ENCODE data around the gene OSGIN1. TPM values are rescaled to one million over a fixed set of nuclear protein-coding genes. Genes with fewer than 3 reads are reported as not detected.

OSGIN1 gene
- total RNA-seq, 1 donor from 2014 or later = 1.1 TPM

DNA sequence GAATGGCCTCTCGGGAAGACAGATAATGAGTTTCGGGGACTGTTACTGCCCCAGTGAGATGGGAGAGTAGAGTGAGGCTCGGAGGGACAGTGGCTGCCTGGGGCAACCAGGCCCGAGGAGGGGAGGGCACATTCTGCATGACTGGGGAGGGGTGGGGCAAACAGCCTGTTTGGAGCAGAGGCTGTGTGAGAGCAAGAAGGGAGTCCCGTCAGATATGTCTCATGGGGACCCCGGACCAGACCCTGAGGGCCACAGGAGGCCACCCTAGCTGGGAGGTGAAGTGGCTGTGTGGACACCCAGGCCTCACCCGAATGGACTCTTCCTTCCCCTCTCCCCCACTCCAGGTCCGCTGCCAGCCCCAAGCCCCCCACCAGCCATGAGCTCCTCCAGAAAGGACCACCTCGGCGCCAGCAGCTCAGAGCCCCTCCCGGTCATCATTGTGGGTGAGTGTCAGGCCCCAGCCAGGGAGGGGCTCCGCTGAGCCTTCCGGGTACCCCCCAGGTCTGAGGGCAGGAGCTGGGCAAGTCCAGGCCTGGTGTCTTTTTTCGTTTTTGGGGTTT lies 4.3 kb downstream of the OSGIN1 start:
- Histone ChIP-seq H3K36me3 (ENCODE audit: control insufficient read depth, insufficient read depth, low read length) (peaks cover 19% of the 10 kb centered on the region), H3K27me3 (ENCODE audit: control insufficient read depth, insufficient read depth, low read length) (no peaks in the 10 kb centered on the region), H3K4me3 (ENCODE audit: low read depth, low read length) (no peak overlapping the region)
- DNase-seq (ENCODE audit: low read depth) (no peak), FAIRE-seq (no peak)
- TF ChIP-seq, protein P1, sequence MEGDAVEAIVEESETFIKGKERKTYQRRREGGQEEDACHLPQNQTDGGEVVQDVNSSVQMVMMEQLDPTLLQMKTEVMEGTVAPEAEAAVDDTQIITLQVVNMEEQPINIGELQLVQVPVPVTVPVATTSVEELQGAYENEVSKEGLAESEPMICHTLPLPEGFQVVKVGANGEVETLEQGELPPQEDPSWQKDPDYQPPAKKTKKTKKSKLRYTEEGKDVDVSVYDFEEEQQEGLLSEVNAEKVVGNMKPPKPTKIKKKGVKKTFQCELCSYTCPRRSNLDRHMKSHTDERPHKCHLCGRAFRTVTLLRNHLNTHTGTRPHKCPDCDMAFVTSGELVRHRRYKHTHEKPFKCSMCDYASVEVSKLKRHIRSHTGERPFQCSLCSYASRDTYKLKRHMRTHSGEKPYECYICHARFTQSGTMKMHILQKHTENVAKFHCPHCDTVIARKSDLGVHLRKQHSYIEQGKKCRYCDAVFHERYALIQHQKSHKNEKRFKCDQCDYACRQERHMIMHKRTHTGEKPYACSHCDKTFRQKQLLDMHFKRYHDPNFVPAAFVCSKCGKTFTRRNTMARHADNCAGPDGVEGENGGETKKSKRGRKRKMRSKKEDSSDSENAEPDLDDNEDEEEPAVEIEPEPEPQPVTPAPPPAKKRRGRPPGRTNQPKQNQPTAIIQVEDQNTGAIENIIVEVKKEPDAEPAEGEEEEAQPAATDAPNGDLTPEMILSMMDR (IDR thresholded peaks at IDR 0.05; ENCODE audit: insufficient read depth, low read length, severe bottlenecking) = no peak

DNA sequence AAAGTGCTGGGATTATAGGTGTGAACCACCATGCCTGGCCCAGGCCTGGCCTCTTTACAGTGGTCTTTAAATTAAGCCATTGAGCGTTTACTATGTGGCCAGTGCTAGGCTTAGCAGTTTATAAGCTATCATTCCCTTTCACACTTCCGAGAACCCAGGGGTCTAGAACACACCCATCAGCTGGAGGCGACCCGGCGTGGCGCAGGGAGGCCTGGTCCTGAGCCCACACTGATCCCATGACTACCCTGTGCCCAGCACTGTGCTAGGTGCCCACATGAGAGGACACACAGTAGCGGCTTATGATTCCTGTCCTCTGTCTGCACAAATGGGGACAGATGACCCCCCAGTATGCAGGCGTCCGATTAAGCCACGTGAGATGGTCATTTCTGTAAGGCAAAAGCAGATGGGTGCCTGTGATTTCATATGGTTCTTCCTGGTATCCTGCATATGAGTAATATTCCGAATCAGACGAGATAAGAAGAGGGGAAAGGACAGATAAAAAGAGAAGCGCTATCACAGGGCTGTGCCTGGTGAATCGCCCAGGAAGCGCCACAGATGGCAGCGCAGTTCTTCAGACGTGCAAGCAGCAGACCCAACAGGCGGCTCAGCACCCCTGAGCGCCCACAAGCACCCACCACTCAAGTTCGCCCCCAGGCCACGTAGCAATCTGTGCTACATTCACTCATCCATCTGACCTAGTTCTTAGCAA lies 5.3 kb downstream of the OSGIN1 start:
- FAIRE-seq = no peak

DNA sequence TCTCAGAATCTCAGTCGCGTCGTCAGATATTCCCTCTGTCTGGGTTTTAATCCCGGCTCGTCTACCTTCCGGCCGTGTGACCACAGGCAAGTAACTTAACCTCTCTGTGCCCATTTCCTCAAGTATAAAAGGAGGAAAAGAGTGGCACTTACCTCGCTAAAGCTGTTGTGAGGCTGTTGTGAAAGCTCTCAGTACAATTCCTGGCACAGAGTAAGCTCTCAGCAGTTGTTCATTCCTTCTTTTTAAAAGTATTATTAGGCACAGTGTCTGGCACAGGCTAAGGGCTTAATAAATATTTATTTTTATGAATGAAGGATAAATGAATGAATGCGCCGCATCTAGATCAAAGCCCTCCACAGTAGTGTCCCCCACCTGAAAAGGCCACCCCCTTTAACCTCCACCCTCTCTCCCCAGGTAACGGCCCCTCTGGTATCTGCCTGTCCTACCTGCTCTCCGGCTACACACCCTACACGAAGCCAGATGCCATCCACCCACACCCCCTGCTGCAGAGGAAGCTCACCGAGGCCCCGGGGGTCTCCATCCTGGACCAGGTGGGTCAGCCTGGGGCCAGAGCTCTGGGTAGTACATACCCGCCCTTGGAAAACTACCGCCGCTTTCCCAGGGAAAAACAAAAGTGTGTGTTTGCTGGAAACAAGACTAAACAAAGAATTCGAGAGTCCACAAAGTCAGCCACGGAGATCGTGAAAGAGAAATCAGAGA lies 6.0 kb downstream of the OSGIN1 start:
- DNase-seq (ENCODE audit: low read depth) (no peak), FAIRE-seq (no peak)
- Histone ChIP-seq H3K36me3 (ENCODE audit: control insufficient read depth, insufficient read depth, low read length) (peaks cover 22% of the 10 kb centered on the region), H3K4me3 (ENCODE audit: low read depth, low read length) (no peak overlapping the region), H3K27me3 (ENCODE audit: control insufficient read depth, insufficient read depth, low read length) (no peaks in the 10 kb centered on the region)
- TF ChIP-seq, protein P1 (IDR thresholded peaks at IDR 0.05; ENCODE audit: insufficient read depth, low read length, severe bottlenecking) = no peak

More for the DNA sequence above, 5.3 kb downstream of the OSGIN1 start:
- no peaks in the 10 kb centered on the region for H3K27me3 ChIP-seq (ENCODE audit: control insufficient read depth, insufficient read depth, low read length)
- TF ChIP-seq, protein P1 (IDR thresholded peaks at IDR 0.05; ENCODE audit: insufficient read depth, low read length, severe bottlenecking) = no peak
- no peak overlapping the region for H3K4me3 ChIP-seq (ENCODE audit: low read depth, low read length)
- peaks cover 22% of the 10 kb centered on the region for H3K36me3 ChIP-seq (ENCODE audit: control insufficient read depth, insufficient read depth, low read length)
- no peak for DNase-seq (ENCODE audit: low read depth)

DNA sequence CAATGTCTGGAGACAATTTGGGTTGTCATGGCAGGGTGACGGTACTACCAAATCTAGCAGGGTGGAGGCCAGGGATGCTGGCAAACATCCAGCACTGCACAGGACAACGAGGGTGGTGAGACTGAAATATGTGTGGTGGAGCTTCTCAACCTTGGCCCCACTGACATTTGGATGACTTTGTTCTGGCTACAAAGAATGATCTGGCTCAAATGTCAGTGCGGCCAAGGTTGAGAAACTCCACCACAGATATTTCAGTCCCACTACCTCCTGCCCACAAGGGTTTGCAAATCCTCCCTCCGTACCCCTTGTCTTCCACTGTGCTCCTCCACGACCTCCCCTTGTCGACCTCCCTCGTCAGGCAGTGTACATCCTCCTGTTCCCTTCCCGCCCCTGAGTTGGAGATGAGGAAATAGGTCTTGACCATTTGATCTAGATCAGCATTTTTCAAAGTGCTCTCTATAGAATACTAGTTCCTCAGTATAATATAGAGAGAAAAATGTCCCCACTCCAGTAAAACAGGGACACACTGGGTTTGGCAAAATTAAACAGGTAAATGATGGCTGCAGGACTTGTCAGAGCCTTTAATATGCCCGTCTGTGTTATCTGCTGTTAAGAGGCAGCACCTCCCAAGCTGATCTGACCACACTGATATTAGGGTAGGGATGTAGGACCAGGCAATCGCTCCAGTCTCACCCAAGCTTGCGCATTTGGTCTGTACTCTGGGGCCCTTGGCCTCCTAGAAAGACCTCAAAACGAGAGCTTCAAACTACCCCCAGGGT lies 6.8 kb downstream of the OSGIN1 start:
- H3K4me3 ChIP-seq (ENCODE audit: low read depth, low read length) = no peak overlapping the region
- TF ChIP-seq, protein P1 (IDR thresholded peaks at IDR 0.05; ENCODE audit: insufficient read depth, low read length, severe bottlenecking) = no peak
- peaks cover 22% of the 10 kb centered on the region for H3K36me3 ChIP-seq (ENCODE audit: control insufficient read depth, insufficient read depth, low read length)
- FAIRE-seq = no peak
- no peaks in the 10 kb centered on the region for H3K27me3 ChIP-seq (ENCODE audit: control insufficient read depth, insufficient read depth, low read length)
- DNase-seq (ENCODE audit: low read depth) = no peak

DNA sequence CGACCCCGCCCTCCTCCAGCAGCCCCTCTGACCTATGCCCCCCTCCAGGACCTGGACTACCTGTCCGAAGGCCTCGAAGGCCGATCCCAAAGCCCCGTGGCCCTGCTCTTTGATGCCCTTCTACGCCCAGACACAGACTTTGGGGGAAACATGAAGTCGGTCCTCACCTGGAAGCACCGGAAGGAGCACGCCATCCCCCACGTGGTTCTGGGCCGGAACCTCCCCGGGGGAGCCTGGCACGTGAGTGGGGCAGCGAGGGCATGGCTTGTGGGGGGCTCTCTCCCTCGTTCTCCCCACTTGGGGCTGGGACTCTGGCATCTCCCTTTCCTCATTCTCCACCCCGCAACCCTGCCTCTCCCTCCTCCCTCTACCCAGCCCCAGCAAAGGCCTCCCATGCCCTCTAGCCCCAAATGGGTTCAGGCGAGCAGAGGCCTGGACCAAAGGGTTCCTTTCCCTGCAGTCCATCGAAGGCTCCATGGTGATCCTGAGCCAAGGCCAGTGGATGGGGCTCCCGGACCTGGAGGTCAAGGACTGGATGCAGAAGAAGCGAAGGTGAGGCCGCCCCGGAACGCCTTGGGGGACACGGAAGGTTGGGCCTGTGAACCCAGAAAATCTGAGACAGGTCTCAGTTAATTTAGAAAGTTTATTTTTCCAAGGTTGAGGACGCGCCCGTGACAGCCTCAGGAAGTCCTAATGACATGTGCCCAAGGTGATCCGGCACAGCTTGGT lies 7.6 kb downstream of the OSGIN1 start:
- H3K36me3 ChIP-seq (ENCODE audit: control insufficient read depth, insufficient read depth, low read length) = peaks cover 24% of the 10 kb centered on the region
- no peak for FAIRE-seq

More for the DNA sequence above, 7.6 kb downstream of the OSGIN1 start:
- Histone ChIP-seq H3K4me3 (ENCODE audit: low read depth, low read length) (no peak overlapping the region), H3K27me3 (ENCODE audit: control insufficient read depth, insufficient read depth, low read length) (no peaks in the 10 kb centered on the region)
- TF ChIP-seq, protein P1 (IDR thresholded peaks at IDR 0.05; ENCODE audit: insufficient read depth, low read length, severe bottlenecking) = no peak
- DNase-seq (ENCODE audit: low read depth) = no peak

All from bronchial epithelial cell (primary cell).